Liver (tissue), 3 donors: Measurements from ENCODE around the gene TMPRSS6.

Source experiments
- EGR1 ChIP-seq, 2 donors: IDR thresholded peaks; 2 replicates each; pipeline ENCODE4 v1.6.1; 2016 to 2018; ENCODE audit warnings: antibody characterized with exemption in 2 of 2, low read depth in 2 of 2
- FOXA1 ChIP-seq: IDR thresholded peaks from 2 replicates; pipeline ENCODE4 v1.6.1; 2016; ENCODE audit warnings: antibody characterized with exemption
- GABPA ChIP-seq, 2 donors: IDR thresholded peaks in 1 of 2; conservative IDR thresholded peaks in 1 of 2; 2 replicates each; pipeline ENCODE4 v1.6.1; 2016; ENCODE audit warnings: antibody characterized with exemption in 2 of 2, mild to moderate bottlenecking in 1 of 2, moderate library complexity in 1 of 2
- RAD21 ChIP-seq, 2 donors: IDR thresholded peaks; 2 replicates each; pipeline ENCODE4 v1.6.1; 2016; ENCODE audit warnings: antibody characterized with exemption in 2 of 2, mild to moderate bottlenecking in 2 of 2
- SP1 ChIP-seq: IDR thresholded peaks from 2 replicates; pipeline ENCODE4 v1.6.1; 2018; ENCODE audit warnings: antibody characterized with exemption, mild to moderate bottlenecking
- TAF1 ChIP-seq: conservative IDR thresholded peaks from 2 replicates; pipeline ENCODE4 v1.6.1; 2016; ENCODE audit warnings: antibody characterized with exemption, mild to moderate bottlenecking
- YY1 ChIP-seq: IDR thresholded peaks from 2 replicates; pipeline ENCODE4 v1.6.1; 2016; ENCODE audit warnings: antibody characterized with exemption, mild to moderate bottlenecking
- TF ChIP-seq, protein P1 (sequence below): fragments of 150-350 bp; IDR thresholded peaks from 2 replicates; pipeline ENCODE4 v1.5.1; 2017; ENCODE audit warnings: improper control_type of control experiment, low read depth, low read length; ENCODE audit not compliant: missing input control
- TF ChIP-seq, protein P2 (sequence below): IDR thresholded peaks from 2 replicates; pipeline ENCODE4 v1.6.1; 2016; ENCODE audit warnings: antibody characterized with exemption, mild to moderate bottlenecking
- TF ChIP-seq, protein P3 (sequence below): IDR thresholded peaks from 2 replicates; pipeline ENCODE4 v1.6.1; 2016; ENCODE audit warnings: antibody characterized with exemption
- TF ChIP-seq, protein P4 (sequence below): IDR thresholded peaks from 2 replicates; pipeline ENCODE4 v1.6.1; 2016; ENCODE audit warnings: antibody characterized with exemption
- TF ChIP-seq, protein P5 (sequence below): IDR thresholded peaks from 2 replicates; pipeline ENCODE4 v1.6.1; 2016; ENCODE audit warnings: antibody characterized with exemption
- donor health status: healthy.
- donor health status: healthy.

DNA sequence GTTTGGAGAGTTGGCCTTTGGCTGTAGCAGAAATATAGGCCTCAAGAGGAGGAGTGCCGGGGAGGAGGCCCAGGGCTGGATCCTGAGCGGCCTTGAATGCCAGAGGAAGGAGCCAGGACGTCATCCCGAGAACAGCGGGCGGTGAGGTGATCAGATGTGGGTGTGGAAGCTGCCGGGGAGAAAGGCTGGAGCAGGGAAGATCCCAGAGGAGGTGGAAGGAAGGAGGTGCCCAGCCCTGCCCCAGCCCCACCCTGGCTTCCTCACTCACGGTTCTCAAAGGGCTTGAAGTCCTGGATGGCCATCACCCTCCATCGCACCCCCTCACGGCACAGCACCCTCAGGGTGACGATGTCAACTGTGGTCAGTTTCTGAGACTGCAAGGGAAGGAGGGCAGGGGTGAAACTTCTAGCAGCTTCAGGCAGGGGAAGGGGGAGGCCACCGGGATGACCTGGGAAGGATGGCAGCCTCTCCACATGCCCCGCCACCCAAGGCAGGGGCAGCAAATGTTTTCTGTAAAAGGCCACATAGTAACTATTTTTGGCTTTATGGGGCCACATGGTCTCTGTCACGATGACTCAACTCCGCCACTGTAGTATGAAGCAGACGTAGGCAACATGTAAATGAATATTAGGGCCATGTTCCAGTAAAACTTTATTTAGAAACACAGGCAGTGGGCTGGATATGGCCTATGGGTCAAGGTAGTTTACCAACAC lies 29.5 kb upstream of the TMPRSS6 start:
- TF ChIP-seq, protein P1, sequence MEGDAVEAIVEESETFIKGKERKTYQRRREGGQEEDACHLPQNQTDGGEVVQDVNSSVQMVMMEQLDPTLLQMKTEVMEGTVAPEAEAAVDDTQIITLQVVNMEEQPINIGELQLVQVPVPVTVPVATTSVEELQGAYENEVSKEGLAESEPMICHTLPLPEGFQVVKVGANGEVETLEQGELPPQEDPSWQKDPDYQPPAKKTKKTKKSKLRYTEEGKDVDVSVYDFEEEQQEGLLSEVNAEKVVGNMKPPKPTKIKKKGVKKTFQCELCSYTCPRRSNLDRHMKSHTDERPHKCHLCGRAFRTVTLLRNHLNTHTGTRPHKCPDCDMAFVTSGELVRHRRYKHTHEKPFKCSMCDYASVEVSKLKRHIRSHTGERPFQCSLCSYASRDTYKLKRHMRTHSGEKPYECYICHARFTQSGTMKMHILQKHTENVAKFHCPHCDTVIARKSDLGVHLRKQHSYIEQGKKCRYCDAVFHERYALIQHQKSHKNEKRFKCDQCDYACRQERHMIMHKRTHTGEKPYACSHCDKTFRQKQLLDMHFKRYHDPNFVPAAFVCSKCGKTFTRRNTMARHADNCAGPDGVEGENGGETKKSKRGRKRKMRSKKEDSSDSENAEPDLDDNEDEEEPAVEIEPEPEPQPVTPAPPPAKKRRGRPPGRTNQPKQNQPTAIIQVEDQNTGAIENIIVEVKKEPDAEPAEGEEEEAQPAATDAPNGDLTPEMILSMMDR = no peak
- TF ChIP-seq FOXA1 (no peak), TAF1 (no peak), YY1 (no peak), GABPA (IDR thresholded peaks at IDR 0.05 in 1 of 2, conservative IDR thresholded peaks at IDR 0.05 in 1 of 2) (no peak), EGR1 (IDR thresholded peaks at IDR 0.05; ENCODE audit: low read depth in 2 of 2) (no peak), RAD21 (IDR thresholded peaks at IDR 0.05) (no peak), SP1 (no peak)
- TF ChIP-seq, protein P2, sequence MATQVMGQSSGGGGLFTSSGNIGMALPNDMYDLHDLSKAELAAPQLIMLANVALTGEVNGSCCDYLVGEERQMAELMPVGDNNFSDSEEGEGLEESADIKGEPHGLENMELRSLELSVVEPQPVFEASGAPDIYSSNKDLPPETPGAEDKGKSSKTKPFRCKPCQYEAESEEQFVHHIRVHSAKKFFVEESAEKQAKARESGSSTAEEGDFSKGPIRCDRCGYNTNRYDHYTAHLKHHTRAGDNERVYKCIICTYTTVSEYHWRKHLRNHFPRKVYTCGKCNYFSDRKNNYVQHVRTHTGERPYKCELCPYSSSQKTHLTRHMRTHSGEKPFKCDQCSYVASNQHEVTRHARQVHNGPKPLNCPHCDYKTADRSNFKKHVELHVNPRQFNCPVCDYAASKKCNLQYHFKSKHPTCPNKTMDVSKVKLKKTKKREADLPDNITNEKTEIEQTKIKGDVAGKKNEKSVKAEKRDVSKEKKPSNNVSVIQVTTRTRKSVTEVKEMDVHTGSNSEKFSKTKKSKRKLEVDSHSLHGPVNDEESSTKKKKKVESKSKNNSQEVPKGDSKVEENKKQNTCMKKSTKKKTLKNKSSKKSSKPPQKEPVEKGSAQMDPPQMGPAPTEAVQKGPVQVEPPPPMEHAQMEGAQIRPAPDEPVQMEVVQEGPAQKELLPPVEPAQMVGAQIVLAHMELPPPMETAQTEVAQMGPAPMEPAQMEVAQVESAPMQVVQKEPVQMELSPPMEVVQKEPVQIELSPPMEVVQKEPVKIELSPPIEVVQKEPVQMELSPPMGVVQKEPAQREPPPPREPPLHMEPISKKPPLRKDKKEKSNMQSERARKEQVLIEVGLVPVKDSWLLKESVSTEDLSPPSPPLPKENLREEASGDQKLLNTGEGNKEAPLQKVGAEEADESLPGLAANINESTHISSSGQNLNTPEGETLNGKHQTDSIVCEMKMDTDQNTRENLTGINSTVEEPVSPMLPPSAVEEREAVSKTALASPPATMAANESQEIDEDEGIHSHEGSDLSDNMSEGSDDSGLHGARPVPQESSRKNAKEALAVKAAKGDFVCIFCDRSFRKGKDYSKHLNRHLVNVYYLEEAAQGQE = no peak
- TF ChIP-seq, protein P3, sequence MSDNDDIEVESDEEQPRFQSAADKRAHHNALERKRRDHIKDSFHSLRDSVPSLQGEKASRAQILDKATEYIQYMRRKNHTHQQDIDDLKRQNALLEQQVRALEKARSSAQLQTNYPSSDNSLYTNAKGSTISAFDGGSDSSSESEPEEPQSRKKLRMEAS = no peak
- TF ChIP-seq, protein P4, sequence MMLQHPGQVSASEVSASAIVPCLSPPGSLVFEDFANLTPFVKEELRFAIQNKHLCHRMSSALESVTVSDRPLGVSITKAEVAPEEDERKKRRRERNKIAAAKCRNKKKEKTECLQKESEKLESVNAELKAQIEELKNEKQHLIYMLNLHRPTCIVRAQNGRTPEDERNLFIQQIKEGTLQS = no peak
- TF ChIP-seq, protein P5, sequence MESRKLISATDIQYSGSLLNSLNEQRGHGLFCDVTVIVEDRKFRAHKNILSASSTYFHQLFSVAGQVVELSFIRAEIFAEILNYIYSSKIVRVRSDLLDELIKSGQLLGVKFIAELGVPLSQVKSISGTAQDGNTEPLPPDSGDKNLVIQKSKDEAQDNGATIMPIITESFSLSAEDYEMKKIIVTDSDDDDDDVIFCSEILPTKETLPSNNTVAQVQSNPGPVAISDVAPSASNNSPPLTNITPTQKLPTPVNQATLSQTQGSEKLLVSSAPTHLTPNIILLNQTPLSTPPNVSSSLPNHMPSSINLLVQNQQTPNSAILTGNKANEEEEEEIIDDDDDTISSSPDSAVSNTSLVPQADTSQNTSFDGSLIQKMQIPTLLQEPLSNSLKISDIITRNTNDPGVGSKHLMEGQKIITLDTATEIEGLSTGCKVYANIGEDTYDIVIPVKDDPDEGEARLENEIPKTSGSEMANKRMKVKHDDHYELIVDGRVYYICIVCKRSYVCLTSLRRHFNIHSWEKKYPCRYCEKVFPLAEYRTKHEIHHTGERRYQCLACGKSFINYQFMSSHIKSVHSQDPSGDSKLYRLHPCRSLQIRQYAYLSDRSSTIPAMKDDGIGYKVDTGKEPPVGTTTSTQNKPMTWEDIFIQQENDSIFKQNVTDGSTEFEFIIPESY = no peak
